ENCODE data around the gene IL15. TPM values are rescaled to one million over a fixed set of nuclear protein-coding genes. Genes with fewer than 3 reads are reported as not detected.

Gene IL15
- total RNA-seq, 2 donors from 2014 or later, result 3.5 to 3.8 TPM

GRCh38 chr4:141643557-141643956 lies 7.2 kb downstream of the IL15 start:
- peak in 1 of 2 donors; percentile 89 for ATAC-seq
- intact Hi-C loops (cut with DNase I), result no loop called here
- no peak for DNase-seq

- intact Hi-C loops (cut with DNase I), result no loop called here
- DNase-seq (no peak), ATAC-seq (peak in 1 of 2 donors; percentile 49)
These were observed 9.4 kb downstream of the IL15 start for GRCh38 chr4:141645611-141646340.

- intact Hi-C loops (cut with DNase I), result no loop called here
- ATAC-seq (peak in 1 of 2 donors; percentile 28), DNase-seq (no peak)
These were observed 10.6 kb downstream of the IL15 start for GRCh38 chr4:141646969-141647368.

GRCh38 chr4:141647966-141648365 lies 11.6 kb downstream of the IL15 start:
- DNase-seq (no peak), ATAC-seq (no peak)
- intact Hi-C loops (cut with DNase I), result no loop called here

GRCh38 chr4:141652161-141652778 lies 15.9 kb downstream of the IL15 start:
- intact Hi-C loops (cut with DNase I), result no loop called here
- DNase-seq (no peak), ATAC-seq (peak; percentile 75 to 78)

GRCh38 chr4:141654098-141654497 lies 17.7 kb downstream of the IL15 start:
- intact Hi-C loops (cut with DNase I), result no loop called here
- peak; percentile 67 for DNase-seq

GRCh38 chr4:141656031-141656430 lies 19.6 kb downstream of the IL15 start:
- ATAC-seq (no peak), DNase-seq (no peak)
- intact Hi-C loops (cut with DNase I), result no loop called here

More at GRCh38 chr4:141654098-141654497, 17.7 kb downstream of the IL15 start:
- peak; percentile 68 to 79 for ATAC-seq

- DNase-seq (no peak), ATAC-seq (no peak)
- intact Hi-C loops (cut with DNase I), result no loop called here
These were observed 21.3 kb downstream of the IL15 start for GRCh38 chr4:141657550-141658250.

- intact Hi-C loops (cut with DNase I), result no loop called here
- DNase-seq (no peak), ATAC-seq (no peak)
These were observed 21.9 kb downstream of the IL15 start for GRCh38 chr4:141658309-141658708.

GRCh38 chr4:141659539-141659938 lies 23.2 kb downstream of the IL15 start:
- intact Hi-C loops (cut with DNase I), result no loop called here
- no peak for ATAC-seq
- no peak for DNase-seq

GRCh38 chr4:141660880-141661279 lies 24.5 kb downstream of the IL15 start:
- DNase-seq, result no peak

GRCh38 chr4:141668200-141668910 lies 32.0 kb downstream of the IL15 start:
- ATAC-seq (no peak), DNase-seq (no peak)
- intact Hi-C loops (cut with DNase I), result no loop called here

More at GRCh38 chr4:141660880-141661279, 24.5 kb downstream of the IL15 start:
- intact Hi-C loops (cut with DNase I), result no loop called here
- ATAC-seq, result no peak

GRCh38 chr4:141669501-141669900 lies 33.1 kb downstream of the IL15 start:
- no peak for DNase-seq
- ATAC-seq, result no peak
- intact Hi-C loops (cut with DNase I), result no loop called here

- DNase-seq, result no peak
- no peak for ATAC-seq
- intact Hi-C loops (cut with DNase I), result no loop called here
These were observed 39.0 kb downstream of the IL15 start for GRCh38 chr4:141675384-141675783.

- intact Hi-C loops (cut with DNase I), result no loop called here
- DNase-seq, result no peak
- ATAC-seq, result no peak
These were observed 39.8 kb downstream of the IL15 start for GRCh38 chr4:141676087-141676670.

GRCh38 chr4:141680060-141680459 lies 43.7 kb downstream of the IL15 start:
- no peak for DNase-seq
- intact Hi-C loops (cut with DNase I), result no loop called here
- ATAC-seq, result no peak

- intact Hi-C loops (cut with DNase I), result no loop called here
- DNase-seq (no peak), ATAC-seq (no peak)
These were observed 48.4 kb downstream of the IL15 start for GRCh38 chr4:141684785-141685184.

- peak in 1 of 2 donors; percentile 32 for ATAC-seq
- DNase-seq, result no peak
- intact Hi-C loops (cut with DNase I), result no loop called here
These were observed 49.9 kb downstream of the IL15 start for GRCh38 chr4:141686146-141686775.

- intact Hi-C loops (cut with DNase I), result no loop called here
- no peak for DNase-seq
- ATAC-seq, result peak in 1 of 2 donors; percentile 36
These were observed 50.5 kb downstream of the IL15 start for GRCh38 chr4:141686879-141687278.
